H1 (cell line): ENCODE measurements around the gene UHMK1. TPM values are rescaled to one million over a fixed set of nuclear protein-coding genes. Genes with fewer than 3 reads are reported as not detected.

ENCODE experiments used
- CTCF ChIA-PET: fragments of 300-600 bp; sonication (Branson Sonifier 250); formaldehyde crosslinking; loops from one replicate; lab custom pipeline; 2021; ENCODE audit not compliant: partially characterized antibody; lab: Charles Lee
- POLR2A ChIA-PET: fragments of 300-600 bp; sonication (Branson Sonifier 250); formaldehyde crosslinking; loops from one replicate; lab custom pipeline; 2021; ENCODE audit warnings: inconsistent platforms; ENCODE audit not compliant: partially characterized antibody; lab: Charles Lee
- DNase-seq, 2 experiments: peaks; one replicate each; pipeline versions ENCODE4 v3.0.0 to v3.0.0-alpha.2; 2010 to 2022; ENCODE audit warnings: low spot score in 2 of 2, low read depth in 1 of 2, mixed read lengths in 1 of 2
- FAIRE-seq: peaks from 2 replicates; lab custom pipeline; 2011; peaks lifted over from hg19 to GRCh38; lab: Jason Lieb, UNC
- H2AFZ ChIP-seq: 2 replicates; pipeline ENCODE4 v1.8.1; 2012; ENCODE audit warnings: low read length, inconsistent platforms
- H2AK5ac ChIP-seq: 2 replicates; pipeline ENCODE4 v1.6.1; 2013; ENCODE audit warnings: low read depth, low read length
- H2BK120ac ChIP-seq: replicated peaks from 2 replicates; pipeline ENCODE3; 2013; ENCODE audit warnings: low read depth, low read length, inconsistent platforms
- H2BK12ac ChIP-seq: 2 replicates; pipeline ENCODE4 v1.6.1; 2013; ENCODE audit warnings: low read depth, low read length
- H2BK15ac ChIP-seq: 2 replicates; pipeline ENCODE4 v1.6.1; 2013; ENCODE audit warnings: low read length
- H2BK20ac ChIP-seq: 2 replicates; pipeline ENCODE4 v1.6.1; 2013; ENCODE audit warnings: low read length
- H2BK5ac ChIP-seq: 2 replicates; pipeline ENCODE4 v1.6.1; 2013; ENCODE audit warnings: low read depth, low read length
- H3K14ac ChIP-seq: 2 replicates; pipeline ENCODE4 v1.6.1; 2013; ENCODE audit warnings: inconsistent platforms; ENCODE audit not compliant: insufficient read length
- H3K18ac ChIP-seq: 2 replicates; pipeline ENCODE4 v1.6.1; 2013; ENCODE audit warnings: low read length; ENCODE audit errors: extremely low read depth
- H3K23ac ChIP-seq: 2 replicates; pipeline ENCODE4 v1.6.1; 2013; ENCODE audit warnings: inconsistent platforms; ENCODE audit not compliant: insufficient read length
- H3K23me2 ChIP-seq: 2 replicates; pipeline ENCODE4 v1.6.1; 2013; ENCODE audit warnings: low read depth, low read length
- H3K27ac ChIP-seq: 2 replicates; pipeline ENCODE4 v1.6.1; 2011; ENCODE audit warnings: low read depth, low read length, inconsistent platforms
- H3K27me3 ChIP-seq, 4 experiments: replicated peaks in 1 of 4; 1 replicate in 1 of 4; 2 replicates in 3 of 4; pipeline versions ENCODE4 v1.6.1 to v1.8.1; 2011 to 2013; ENCODE audit warnings: low read length in 3 of 4, mild to moderate bottlenecking in 3 of 4, inconsistent platforms in 2 of 4, mixed read lengths in 2 of 4, moderate library complexity in 1 of 4; ENCODE audit not compliant: control insufficient read depth in 3 of 4, insufficient read depth in 3 of 4; ENCODE audit errors: extremely low read depth in 1 of 4
- H3K36me3 ChIP-seq, 4 experiments: 2 replicates each; pipeline versions ENCODE4 v1.6.1 to v1.8.1; 2011 to 2013; ENCODE audit warnings: mild to moderate bottlenecking in 4 of 4, low read length in 3 of 4, moderate library complexity in 2 of 4, control low read depth in 1 of 4, inconsistent platforms in 1 of 4; ENCODE audit not compliant: insufficient read depth in 4 of 4, control insufficient read depth in 2 of 4
- H3K4ac ChIP-seq: replicated peaks from 2 replicates; pipeline ENCODE3; 2013; ENCODE audit warnings: low read length, low read depth, mixed read lengths, inconsistent platforms; ENCODE audit not compliant: insufficient read length
- H3K4me1 ChIP-seq, 4 experiments: replicated peaks in 1 of 4; 1 replicate in 1 of 4; 2 replicates in 3 of 4; pipeline versions ENCODE4 v1.6.1 to v1.8.1; 2011 to 2013; ENCODE audit warnings: low read length in 3 of 4, inconsistent platforms in 2 of 4, mixed read lengths in 1 of 4; ENCODE audit not compliant: insufficient read depth in 4 of 4, control insufficient read depth in 3 of 4
- H3K4me2 ChIP-seq, 2 experiments: 2 replicates each; pipeline versions ENCODE4 v1.6.1 to v1.8.1; 2011 to 2013; ENCODE audit warnings: low read depth in 2 of 2, low read length in 2 of 2, control low read depth in 1 of 2, inconsistent platforms in 1 of 2, mild to moderate bottlenecking in 1 of 2; ENCODE audit not compliant: insufficient read depth in 1 of 2
- H3K4me3 ChIP-seq, 4 experiments: fragments of 200-600, 300-600 bp in 1 of 4; sonication (generic), shearing (Covaris generic), sonication (Bioruptor Twin) in 1 of 4; 2 replicates each; pipeline versions ENCODE4 v1.5.1 to v1.8.1; 2011 to 2016; ENCODE audit warnings: low read length in 4 of 4, low read depth in 3 of 4, control low read depth in 2 of 4, inconsistent platforms in 2 of 4, mild to moderate bottlenecking in 2 of 4, mixed read lengths in 1 of 4, moderate library complexity in 1 of 4; ENCODE audit not compliant: insufficient read depth in 2 of 4; ENCODE audit errors: extremely low read depth in 1 of 4
- H3K56ac ChIP-seq: replicated peaks from 2 replicates; pipeline ENCODE3; 2013; ENCODE audit warnings: low read depth, mild to moderate bottlenecking, mixed read lengths, low read length, inconsistent platforms; ENCODE audit not compliant: insufficient read length
- H3K79me1 ChIP-seq: 2 replicates; pipeline ENCODE4 v1.6.1; 2013; ENCODE audit warnings: low read depth, low read length, control low read depth
- H3K79me2 ChIP-seq, 2 experiments: 2 replicates each; pipeline versions ENCODE4 v1.6.1 to v1.8.1; 2012 to 2013; ENCODE audit warnings: low read length in 2 of 2, mild to moderate bottlenecking in 2 of 2, inconsistent platforms in 1 of 2; ENCODE audit not compliant: insufficient read depth in 2 of 2, control insufficient read depth in 1 of 2
- H3K9ac ChIP-seq, 4 experiments: replicated peaks in 1 of 4; 1 replicate in 1 of 4; 2 replicates in 3 of 4; pipeline versions ENCODE4 v1.6.1 to v1.8.1; 2011 to 2013; ENCODE audit warnings: low read depth in 3 of 4, low read length in 3 of 4, control low read depth in 2 of 4, mild to moderate bottlenecking in 2 of 4, moderate library complexity in 2 of 4, inconsistent platforms in 1 of 4; ENCODE audit errors: extremely low read depth in 1 of 4
- H3K9me3 ChIP-seq, 2 experiments: 2 replicates each; pipeline versions ENCODE4 v1.6.1 to v1.8.1; 2012 to 2013; ENCODE audit warnings: mild to moderate bottlenecking in 2 of 2, moderate library complexity in 2 of 2, control low read depth in 1 of 2, inconsistent platforms in 1 of 2, low read depth in 1 of 2, low read length in 1 of 2, mixed read lengths in 1 of 2; ENCODE audit not compliant: insufficient read depth in 2 of 2
- H4K20me1 ChIP-seq, 2 experiments: replicated peaks in 1 of 2; 2 replicates each; pipeline versions ENCODE3 to v1.8.1; 2011 to 2013; ENCODE audit warnings: inconsistent platforms in 2 of 2, low read length in 2 of 2, mild to moderate bottlenecking in 1 of 2; ENCODE audit not compliant: insufficient read depth in 2 of 2, control insufficient read depth in 1 of 2
- H4K5ac ChIP-seq: 2 replicates; pipeline ENCODE4 v1.6.1; 2013; ENCODE audit warnings: low read length, low read depth, mixed read lengths, inconsistent platforms; ENCODE audit not compliant: insufficient read length
- H4K8ac ChIP-seq: 2 replicates; pipeline ENCODE4 v1.8.0; 2013; ENCODE audit warnings: mild to moderate bottlenecking, moderate library complexity, low read length, inconsistent platforms; ENCODE audit not compliant: insufficient read depth; ENCODE audit errors: extremely low read depth
- H4K91ac ChIP-seq: replicated peaks from 2 replicates; pipeline ENCODE3; 2013; ENCODE audit warnings: low read length, mixed read lengths, inconsistent platforms; ENCODE audit not compliant: insufficient read length
- BCL11A ChIP-seq, 2 experiments: IDR thresholded peaks; one replicate each; pipeline ENCODE4 v1.6.1; 2011; ENCODE audit warnings: low read depth in 2 of 2, low read length in 2 of 2, mild to moderate bottlenecking in 2 of 2
- CBX5 ChIP-seq: fragments of 300-800, 300-1000 bp; sonication (generic); IDR thresholded peaks from 2 replicates; pipeline ENCODE4 v1.7.1; 2016; ENCODE audit warnings: antibody characterized with exemption, low read length, low read depth
- E2F6 ChIP-seq: IDR thresholded peaks from 2 replicates; pipeline ENCODE4 v1.6.1; 2012; ENCODE audit warnings: inconsistent platforms
- EGR1 ChIP-seq: IDR thresholded peaks from 2 replicates; pipeline ENCODE4 v1.6.1; 2011; ENCODE audit warnings: low read depth, low read length, borderline replicate concordance
- KDM1A ChIP-seq: fragments of 200-600, 300-600 bp; sonication (generic); IDR thresholded peaks from 2 replicates; pipeline ENCODE4 v1.7.1; 2016; ENCODE audit warnings: mild to moderate bottlenecking, low read length, borderline replicate concordance
- POLR2A ChIP-seq, 2 experiments: IDR thresholded peaks; 1 replicate in 1 of 2; 2 replicates in 1 of 2; pipeline ENCODE4 v1.6.1; 2011; ENCODE audit warnings: low read depth in 2 of 2, low read length in 2 of 2, mild to moderate bottlenecking in 2 of 2; ENCODE audit errors: control extremely low read depth in 1 of 2
- POU5F1 ChIP-seq: IDR thresholded peaks from 2 replicates; pipeline ENCODE4 v1.6.1; 2011; ENCODE audit warnings: low read depth, mild to moderate bottlenecking, low read length, moderate library complexity
- RAD21 ChIP-seq, 2 experiments: IDR thresholded peaks in 1 of 2; conservative IDR thresholded peaks in 1 of 2; 2 replicates each; pipeline ENCODE4 v1.6.1; 2011; ENCODE audit warnings: low read depth in 2 of 2, low read length in 2 of 2, improper control_type of control experiment in 1 of 2, inconsistent platforms in 1 of 2, mild to moderate bottlenecking in 1 of 2, moderate library complexity in 1 of 2
- RXRA ChIP-seq: IDR thresholded peaks from 2 replicates; pipeline ENCODE4 v1.6.1; 2011; ENCODE audit warnings: low read depth, mild to moderate bottlenecking, low read length, moderate library complexity; ENCODE audit not compliant: insufficient read depth
- SIRT6 ChIP-seq: IDR thresholded peaks from one replicate; pipeline ENCODE4 v1.7.1; 2012; ENCODE audit warnings: low read length, inconsistent platforms
- USF2 ChIP-seq: IDR thresholded peaks from 2 replicates; pipeline ENCODE4 v1.6.1; 2011; ENCODE audit warnings: low read length, improper control_type of control experiment
- YY1 ChIP-seq: IDR thresholded peaks from 2 replicates; pipeline ENCODE4 v1.6.1; 2011; ENCODE audit warnings: low read depth, mild to moderate bottlenecking, low read length
- ZNF274 ChIP-seq: IDR thresholded peaks from 2 replicates; pipeline ENCODE4 v1.7.0; 2012; ENCODE audit warnings: low read length, borderline replicate concordance; ENCODE audit errors: extremely low read depth
- WGBS, 2 experiments: shearing (Covaris generic) in 1 of 2; methylation state at CpG; one replicate each; pipeline versions ENCODE4 v1.1.6 to v1.1.7; 2013 to 2015; ENCODE audit warnings: low lambda C conversion rate in 2 of 2, mixed read lengths in 2 of 2, inconsistent platforms in 1 of 2, low coverage in 1 of 2, missing lambda C conversion rate in 1 of 2; ENCODE audit not compliant: insufficient replicate concordance in 2 of 2, insufficient coverage in 1 of 2, insufficient read length in 1 of 2; ENCODE audit errors: extremely low coverage in 1 of 2, missing lambda C conversion rate in 1 of 2; 5-methylcytosine and 5-hydroxymethylcytosine counted together
- polyA plus RNA-seq, 7 experiments: library from polyadenylated mRNA; depleted of rRNA in 3 of 7; stranded (reverse) in 5 of 7; unstranded in 2 of 7; fragments of >200 nt in 5 of 7; fragments of 200-250 nt in 2 of 7; gene quantifications; 1 replicate in 5 of 7; 2 replicates in 1 of 7; 4 replicates in 1 of 7; pipeline versions ENCODE4 v1.2.1 to v1.2.3, GENCODE V29; 2011 to 2013; ENCODE audit warnings: missing spikeins in 2 of 7, mixed read lengths in 2 of 7
- total RNA-seq: library from RNA; stranded (reverse); fragmentation: NEBNext Ultra II Directional; extraction: Animal tissue kit (Norgen Biotek cat#: 25700); gene quantifications from 2 replicates; pipeline ENCODE4 v1.2.1, GENCODE V29; 2021

UHMK1 gene
- total and polyA plus RNA-seq, 2 of the 8 experiments (the other 6 are each of a cell fraction or from before 2014, with no cell fraction given): 4.6 to 16.1 TPM

- Histone ChIP-seq H3K4me1 (peaks cover 0 to 3% (median 0%) of the 10 kb centered on the region in 4 experiments; a peak in 3 of 7 replicates), H2BK20ac (no peak overlapping the region), H3K56ac (no peak overlapping the region), H2BK12ac (0 out of 2 replicates have a peak overlapping the region, but pooled peaks have one; percentile 19), H3K79me2 (no peaks in the 10 kb centered on the region), H2BK15ac (no peak overlapping the region; the same call in 1 of the 2 replicates), H4K5ac (no peak overlapping the region), H3K36me3 (no peaks in the 10 kb centered on the region), H2AK5ac (no peak overlapping the region; the same call in 1 of the 2 replicates), H3K4me2 (no peak overlapping the region), H2BK5ac (no peak overlapping the region), H2AFZ (0 out of 2 replicates have a peak overlapping the region, but pooled peaks have one; percentile 8), H3K9me3 (no peaks in the 10 kb centered on the region; a peak in 1 of 4 replicates), H3K4me3 (no peak overlapping the region), H3K18ac (no peak overlapping the region), H3K23ac (no peak overlapping the region), H4K8ac (no peak overlapping the region), H3K23me2 (no peaks in the 10 kb centered on the region), H2BK120ac (no peak overlapping the region), H4K20me1 (no peaks in the 10 kb centered on the region), H4K91ac (no peak overlapping the region), H3K9ac (no peak overlapping the region), H3K27ac (no peak overlapping the region), H3K4ac (no peak overlapping the region), H3K79me1 (no peaks in the 10 kb centered on the region), H3K14ac (no peak overlapping the region), H3K27me3 (no peaks in the 10 kb centered on the region)
- 90% methylated on average over 2 of the region's 2 CpGs; no CpG with 5 or more reads in 1 of the 2 experiments for WGBS, 2 experiments
- no peak for DNase-seq
- POLR2A ChIA-PET: no interaction called here
- FAIRE-seq: no peak
- CTCF ChIA-PET: interaction anchor here (1.3 kb wide), 1 partner anchor 10 kb away, joined by 3 read pairs; no protein-coding TSS in a partner anchor
- TF ChIP-seq KDM1A: no peak
- no peak for TF ChIP-seq RAD21 (IDR thresholded peaks at IDR 0.05 in 1 of 2, conservative IDR thresholded peaks at IDR 0.05 in 1 of 2; ENCODE audit: low read depth in 2 of 2, low read length in 2 of 2)
- TF ChIP-seq ZNF274: no peak
- TF ChIP-seq YY1: no peak
- no peak for TF ChIP-seq POLR2A (IDR thresholded peaks at IDR 0.05; ENCODE audit: control extremely low read depth in 1 of 2, low read depth in 2 of 2, low read length in 2 of 2)
- no peak for TF ChIP-seq EGR1
- no peak for TF ChIP-seq RXRA
- no peak for TF ChIP-seq BCL11A (IDR thresholded peaks at IDR 0.05; ENCODE audit: low read depth in 2 of 2, low read length in 2 of 2)
- TF ChIP-seq SIRT6: no peak
- TF ChIP-seq POU5F1: no peak
- TF ChIP-seq E2F6: no peak
- TF ChIP-seq USF2: no peak
- no peak for TF ChIP-seq CBX5
Measured at GRCh38 chr1:162470216-162470615, 27.4 kb upstream of the UHMK1 start.
